K562 (cell line): ENCODE measurements around the gene MCL1. TPM values are rescaled to one million over a fixed set of nuclear protein-coding genes. Genes with fewer than 3 reads are reported as not detected.
A peak's percentile ranks its signal among the peaks of the same experiment; 100 is the strongest.

Experiments used
- ARHGAP35 ChIP-seq: fragments of 450-650 bp; IDR thresholded peaks from 2 replicates; pipeline ENCODE4 v1.6.1; 2018; ENCODE audit not compliant: partially characterized antibody
- ARID3B ChIP-seq: fragments of 250-450 bp; sonication (Bioruptor Pico); IDR thresholded peaks from 2 replicates; pipeline ENCODE4 v1.4.0; 2020; ENCODE audit warnings: borderline replicate concordance
- ATF6 ChIP-seq: sonication (generic); formaldehyde crosslinking; IDR thresholded peaks from 2 replicates; pipeline ENCODE4 v1.4.0; 2020; ENCODE audit warnings: mild to moderate bottlenecking, missing genetic modification reagents
- BCLAF1 ChIP-seq, 2 experiments: fragments of 450-650 bp in 1 of 2; IDR thresholded peaks; 2 replicates each; pipeline ENCODE4 v1.6.1; 2011 to 2017; ENCODE audit warnings: low read depth in 2 of 2, antibody characterized with exemption in 1 of 2, borderline replicate concordance in 1 of 2, low read length in 1 of 2, mild to moderate bottlenecking in 1 of 2, mixed read lengths in 1 of 2; ENCODE audit not compliant: control insufficient read depth in 1 of 2
- CREB3 ChIP-seq: fragments of 450-650 bp; conservative IDR thresholded peaks from 2 replicates; pipeline ENCODE4 v1.6.1; 2016; ENCODE audit warnings: missing genetic modification characterization, low read depth, mild to moderate bottlenecking, missing compliant biosample characterization, moderate library complexity
- HMG20B ChIP-seq: fragments of 250-450 bp; sonication (Bioruptor Pico); IDR thresholded peaks from 2 replicates; pipeline ENCODE4 v1.5.0; 2021; ENCODE audit warnings: mild to moderate bottlenecking
- MIER1 ChIP-seq: fragments of 450-650 bp; IDR thresholded peaks from 2 replicates; pipeline ENCODE4 v1.6.1; 2016; ENCODE audit warnings: antibody characterized with exemption, mild to moderate bottlenecking, low read depth
- MTA3 ChIP-seq: fragments of 450-650 bp; formaldehyde crosslinking; IDR thresholded peaks from 2 replicates; pipeline ENCODE4 v1.6.1; 2017; ENCODE audit warnings: mild to moderate bottlenecking, borderline replicate concordance
- NR1H2 ChIP-seq: sonication (generic); formaldehyde crosslinking; IDR thresholded peaks from 2 replicates; pipeline ENCODE4 v1.4.0; 2020; ENCODE audit warnings: mild to moderate bottlenecking, missing genetic modification reagents
- RCOR1 ChIP-seq, 2 experiments: IDR thresholded peaks; 2 replicates each; pipeline ENCODE4 v1.6.1; 2012; ENCODE audit warnings: low read depth in 2 of 2, low read length in 2 of 2, borderline replicate concordance in 1 of 2, improper control_type of control experiment in 1 of 2
- RFX5 ChIP-seq: IDR thresholded peaks from 2 replicates; pipeline ENCODE4 v1.6.1; 2011; ENCODE audit warnings: low read depth, mild to moderate bottlenecking, improper control_type of control experiment, low read length
- RNF219 ChIP-seq: fragments of 250-450 bp; sonication (Bioruptor Pico); IDR thresholded peaks from 2 replicates; pipeline ENCODE4 v1.5.0; 2022; ENCODE audit warnings: mild to moderate bottlenecking
- RUNX1 ChIP-seq: sonication (generic); IDR thresholded peaks from 2 replicates; pipeline ENCODE4 v1.6.1; 2016; ENCODE audit warnings: antibody characterized with exemption, low read depth
- TBP ChIP-seq: optimal IDR thresholded peaks from 2 replicates; pipeline ENCODE3; 2011; ENCODE audit warnings: low read depth, low read length, improper control_type of control experiment
- VEZF1 ChIP-seq: fragments of 200-800 bp; sonication (Bioruptor generic); IDR thresholded peaks from 2 replicates; pipeline ENCODE4 v1.6.1; 2017; ENCODE audit warnings: missing genetic modification characterization, missing compliant biosample characterization
- XRCC5 ChIP-seq: fragments of 200-400 bp; formaldehyde crosslinking; IDR thresholded peaks from 2 replicates; pipeline ENCODE4 v1.6.1; 2017; ENCODE audit warnings: low read depth, mild to moderate bottlenecking, low read length
- ZNF174 ChIP-seq: fragments of 250-450 bp; sonication (Bioruptor Pico); IDR thresholded peaks from 2 replicates; pipeline ENCODE4 v1.4.0; 2020; ENCODE audit warnings: mild to moderate bottlenecking
- polyA plus RNA-seq, 8 experiments: library from polyadenylated mRNA; depleted of rRNA in 4 of 8; stranded (reverse) in 5 of 8; unstranded in 3 of 8; fragments of >200 nt; fragmentation: Nextera tagmentation in 2 of 8; fragmentation: Illumina TruSeq in 1 of 8; extraction: Ambion mirVana in 2 of 8; extraction: Trizol in 1 of 8; gene quantifications; 2 replicates each; pipeline versions ENCODE4 v1.2.1 to v1.2.3, GENCODE V29; 2011 to 2014; ENCODE audit warnings: inconsistent platforms in 1 of 8, missing spikeins in 1 of 8
- total RNA-seq, 7 experiments: library from RNA; depleted of rRNA in 6 of 7; stranded (reverse); fragments of >200 nt in 6 of 7; fragmentation: Illumina TruSeq in 2 of 7; extraction: Trizol in 2 of 7; gene quantifications; 2 replicates each; pipeline versions ENCODE4 v1.2.1 to v1.2.3, GENCODE V29; 2011 to 2021; ENCODE audit warnings: low replicate concordance in 1 of 7

Gene MCL1
- total and polyA plus RNA-seq, 9 of the 15 experiments (the other 6 are each of a cell fraction or from before 2014, with no cell fraction given) = 27.1 to 224 (median 138) TPM

- TF ChIP-seq VEZF1 (CRISPR knock-in tag) = peak; percentile 10; the same call in 1 of the 2 replicates
- no peak for TF ChIP-seq RNF219 (CRISPR knock-in tag)
- no peak for TF ChIP-seq CREB3 (tag)
- TF ChIP-seq TBP = no peak
- TF ChIP-seq BCLAF1 (IDR thresholded peaks at IDR 0.05; ENCODE audit: borderline replicate concordance in 1 of 2, control insufficient read depth in 1 of 2, low read depth in 2 of 2, low read length in 1 of 2) = no peak
- TF ChIP-seq RCOR1 (IDR thresholded peaks at IDR 0.05; ENCODE audit: borderline replicate concordance in 1 of 2, low read depth in 2 of 2, low read length in 2 of 2) = no peak
- TF ChIP-seq NR1H2 (CRISPR knock-in tag) = no peak
- no peak for TF ChIP-seq RUNX1
- TF ChIP-seq MIER1 = no peak
- no peak for TF ChIP-seq MTA3
- no peak for TF ChIP-seq XRCC5
- TF ChIP-seq HMG20B (CRISPR knock-in tag) = no peak
- no peak for TF ChIP-seq ARID3B (CRISPR knock-in tag)
- no peak for TF ChIP-seq ZNF174 (CRISPR knock-in tag)
- no peak for TF ChIP-seq ARHGAP35
- no peak for TF ChIP-seq RFX5
- TF ChIP-seq ATF6 = 0 out of 2 replicates have a peak, but pooled peaks have one; percentile 60
Observed at GRCh38 chr1:150604226-150604588, 24.8 kb upstream of the MCL1 start (continued).
